GM18508 (cell line): ENCODE results near the gene DRD4.

Experiments
- ATAC-seq: cut with Tn5 transposase; IDR thresholded peaks from one replicate; pipeline ENCODE4 v1.9.1; 2021; ENCODE audit warnings: moderate number of reproducible peaks; ENCODE audit not compliant: insufficient read depth, unreplicated experiment

Gene DRD4

DNA sequence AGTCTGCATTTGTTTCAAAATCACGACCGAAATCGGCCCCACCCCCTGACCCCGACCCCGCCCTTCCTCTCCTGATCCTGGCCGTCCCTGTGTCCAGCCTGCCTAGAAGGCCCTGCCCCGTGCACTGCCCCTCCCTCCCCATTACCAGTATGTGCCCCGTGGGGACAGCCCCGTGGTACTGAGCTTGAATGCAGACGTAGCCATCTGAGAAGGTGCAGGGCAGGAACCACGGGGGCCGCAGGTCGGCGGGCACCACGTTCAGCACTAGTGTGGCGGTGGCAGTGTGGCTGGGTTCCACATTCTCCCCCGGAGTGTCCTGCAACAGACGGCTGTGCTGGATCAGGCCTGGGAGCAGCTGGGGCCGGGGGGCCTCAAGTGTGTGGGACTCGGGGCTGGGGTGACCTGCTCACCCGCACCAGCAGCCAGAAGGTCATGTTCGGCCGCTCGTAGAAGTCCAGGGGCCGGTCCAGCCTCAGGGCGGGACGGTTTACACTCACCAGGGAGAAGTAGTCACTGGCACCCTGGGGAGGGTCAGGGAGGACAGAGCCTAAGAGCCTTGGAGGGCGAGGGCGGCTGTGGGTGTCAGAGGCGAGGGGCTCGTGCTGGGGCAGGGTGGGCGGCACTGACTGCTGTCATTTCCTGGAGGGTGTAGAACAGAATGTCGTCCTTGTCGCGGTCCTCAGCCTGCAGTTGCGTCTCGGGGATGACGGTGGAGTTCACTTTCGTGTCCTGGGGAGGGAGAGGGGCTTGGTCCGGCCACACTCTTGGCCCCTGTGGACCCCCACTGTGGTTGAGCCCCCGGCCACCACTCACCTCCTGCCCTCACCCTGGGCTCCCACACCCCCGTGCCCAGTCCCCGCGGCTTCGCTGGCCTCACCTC, 15.9 kb upstream of the DRD4 start:
- no peak for ATAC-seq

- ATAC-seq, result no peak
Measured at GRCh38 chr11:621838-622237, 15.2 kb upstream of the DRD4 start.

DNA sequence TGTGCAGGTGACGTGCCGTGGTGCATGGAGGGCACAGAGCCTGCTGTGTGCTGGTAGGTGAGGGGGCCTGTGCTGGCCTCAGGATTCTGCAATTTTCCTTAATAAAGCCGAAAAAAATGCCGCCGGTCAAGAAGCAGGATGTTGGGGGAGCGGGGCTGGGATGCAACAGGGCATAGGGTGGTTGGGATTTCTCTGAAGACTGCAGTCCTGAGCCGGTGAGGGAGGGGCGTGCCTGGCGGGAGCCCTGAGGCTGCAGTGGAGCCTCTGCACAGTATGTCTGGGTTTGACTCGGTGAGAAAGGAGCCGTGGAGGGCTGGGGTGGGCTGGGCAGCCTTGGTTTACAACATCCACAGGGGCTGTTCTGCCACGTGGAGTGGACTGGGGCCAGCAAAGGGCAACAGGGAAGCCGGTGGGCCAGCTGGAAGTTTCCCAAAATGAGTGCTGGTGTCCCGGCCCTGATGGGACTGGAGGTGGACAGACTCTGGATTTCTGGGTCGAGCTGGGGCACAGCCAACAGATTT, 13.7 kb upstream of the DRD4 start:
- no peak for ATAC-seq

DNA sequence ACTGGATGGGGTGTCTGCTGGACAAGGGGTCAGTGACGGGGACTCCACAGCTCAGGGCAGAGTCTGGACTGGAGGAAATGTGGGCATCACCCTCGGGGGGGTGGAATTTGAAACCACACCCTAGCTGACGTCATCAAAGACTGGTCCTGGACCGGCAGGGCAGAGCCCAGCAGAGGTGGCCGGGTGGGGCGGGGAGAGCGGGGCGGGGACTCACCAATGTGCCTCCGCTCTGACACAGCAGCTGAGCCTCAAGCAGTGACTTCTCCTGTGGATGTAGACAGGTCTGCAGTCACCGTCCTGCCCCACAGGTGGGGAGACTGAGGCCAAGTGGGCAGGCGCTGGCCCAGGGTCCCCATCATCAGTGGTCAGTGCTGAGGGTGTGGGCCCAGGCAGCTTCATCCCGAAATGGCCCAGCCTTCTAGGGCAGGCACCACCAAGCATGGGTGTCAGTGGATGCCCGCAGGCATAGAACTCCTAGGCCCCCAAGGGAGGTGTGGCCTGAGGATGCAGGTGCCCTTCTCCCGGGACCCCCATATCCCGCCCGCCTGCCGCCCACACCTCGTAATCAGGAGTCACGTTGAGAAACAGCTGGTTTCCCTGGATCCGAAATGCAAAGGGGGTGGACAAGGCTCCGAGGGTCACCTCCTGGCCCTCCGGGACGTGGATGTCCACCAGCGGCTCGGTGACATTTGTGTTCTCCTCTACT, 12.9 kb upstream of the DRD4 start:
- no peak for ATAC-seq

GRCh38 chr11:624705-625635, 12.1 kb upstream of the DRD4 start, which contains the start of gene CDHR5:
TSS of gene CDHR5 (minus strand) at chr11:624955. CDS start at chr11:624902, 53 bp downstream.
- ATAC-seq, result no peak

DNA sequence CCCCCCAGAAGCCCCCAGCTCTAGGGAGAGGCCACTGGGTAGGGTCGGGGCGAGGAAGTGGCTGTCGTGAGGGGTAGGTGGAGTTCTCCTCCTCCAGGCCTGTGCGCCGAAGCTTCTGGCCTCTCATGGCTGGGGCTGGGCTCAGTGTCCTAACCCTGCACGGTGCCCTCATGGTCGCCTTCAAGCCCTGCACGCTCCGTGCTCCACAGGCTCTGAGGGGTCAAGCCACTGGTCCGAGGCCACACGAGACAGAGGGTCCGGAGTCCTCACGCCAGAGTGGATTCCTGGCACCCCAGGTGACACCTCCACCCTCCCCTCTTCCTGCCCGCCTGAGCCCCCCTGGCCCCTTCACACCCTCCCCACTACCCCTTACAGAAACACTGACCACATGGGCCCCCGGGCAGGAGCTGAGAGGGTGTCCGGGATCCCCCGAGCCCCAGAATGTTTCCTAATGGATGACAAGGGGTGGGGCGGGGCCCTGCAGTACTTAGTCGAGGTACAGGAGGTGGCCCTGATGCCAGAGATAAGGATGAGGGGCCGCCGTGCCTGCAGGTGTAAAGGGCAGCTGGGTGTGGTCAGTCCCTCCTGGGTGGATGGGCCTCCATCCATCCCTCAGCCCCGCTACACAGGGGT, 11.3 kb upstream of the DRD4 start:
- no peak for ATAC-seq

- no peak for ATAC-seq
Measured at GRCh38 chr11:626475-627307, 10.4 kb upstream of the DRD4 start, which contains the start of gene SCT. TSS of gene SCT (minus strand) at chr11:627181. CDS start at chr11:627143, 38 bp downstream.

DNA sequence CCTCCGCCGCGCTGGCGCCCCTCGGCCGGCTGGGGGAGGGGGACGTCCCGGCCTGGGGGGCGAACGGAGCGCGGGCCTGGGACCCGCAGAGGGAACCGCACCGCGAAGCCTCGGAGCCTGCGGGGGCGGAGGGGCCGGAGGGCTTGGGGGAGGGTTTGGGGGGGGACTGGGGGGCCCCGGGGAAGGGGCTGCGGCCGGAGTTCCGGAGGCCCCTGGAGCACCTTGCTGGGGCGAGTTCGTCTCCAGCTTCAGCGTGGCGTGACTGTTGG, 9.8 kb upstream of the DRD4 start:
- no peak for ATAC-seq

GRCh38 chr11:628056-628455, 9.0 kb upstream of the DRD4 start:
- no peak for ATAC-seq

GRCh38 chr11:629237-629583, 7.9 kb upstream of the DRD4 start:
- no peak for ATAC-seq

GRCh38 chr11:630871-631270, 6.2 kb upstream of the DRD4 start:
- no peak for ATAC-seq

- ATAC-seq, result no peak
Measured at GRCh38 chr11:635945-636510, 1.0 kb upstream of the DRD4 start.

GRCh38 chr11:637333-637592, 194 bp downstream of the DRD4 start:
- ATAC-seq, result no peak

DNA sequence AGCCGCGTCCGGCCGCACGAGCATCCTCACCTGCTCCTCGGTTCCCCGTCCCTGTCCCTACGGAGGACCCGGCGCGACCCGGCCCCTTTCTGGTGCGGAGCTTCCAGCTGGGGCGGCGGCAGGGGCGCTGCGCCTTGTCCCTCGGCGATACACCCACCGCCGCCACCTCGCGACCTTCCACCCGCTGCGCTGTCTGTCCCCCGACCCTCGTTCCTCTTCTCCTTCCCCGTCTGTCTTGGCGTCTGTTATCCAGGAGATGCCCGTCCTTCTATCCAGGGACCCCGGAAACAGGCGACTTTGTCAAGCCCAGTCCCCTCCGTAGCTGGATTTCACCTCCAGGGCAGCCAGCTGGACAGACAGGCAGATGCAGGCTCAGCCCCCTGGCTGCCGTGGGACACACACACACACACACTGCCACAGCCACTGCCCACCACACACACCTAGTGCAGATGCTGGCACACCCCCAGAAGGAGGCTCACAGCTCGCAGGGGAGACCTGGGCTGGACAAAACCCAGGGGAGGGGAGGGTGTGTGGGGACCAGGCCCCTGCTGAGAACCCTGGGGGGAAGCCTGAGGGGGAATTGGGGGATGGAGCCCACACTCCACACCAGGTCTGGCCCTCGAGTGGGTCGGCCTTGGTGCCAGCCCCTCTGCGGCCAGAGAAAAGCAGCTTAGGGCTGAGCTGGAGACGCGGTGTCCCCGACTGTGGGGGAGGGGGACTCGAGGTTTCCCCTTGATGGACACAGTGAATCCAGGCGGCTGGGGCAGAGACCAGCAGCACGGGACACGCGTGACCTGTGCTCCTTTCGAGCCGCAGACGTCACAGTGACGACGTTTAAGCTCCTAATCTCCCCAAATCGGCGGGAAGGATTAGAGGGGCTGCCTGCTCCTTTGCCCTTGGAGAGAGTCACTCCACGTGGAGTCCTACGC, 788 bp downstream of the DRD4 start:
- no peak for ATAC-seq

GRCh38 chr11:638631-639331, 1.7 kb downstream of the DRD4 start:
- ATAC-seq, result no peak

DNA sequence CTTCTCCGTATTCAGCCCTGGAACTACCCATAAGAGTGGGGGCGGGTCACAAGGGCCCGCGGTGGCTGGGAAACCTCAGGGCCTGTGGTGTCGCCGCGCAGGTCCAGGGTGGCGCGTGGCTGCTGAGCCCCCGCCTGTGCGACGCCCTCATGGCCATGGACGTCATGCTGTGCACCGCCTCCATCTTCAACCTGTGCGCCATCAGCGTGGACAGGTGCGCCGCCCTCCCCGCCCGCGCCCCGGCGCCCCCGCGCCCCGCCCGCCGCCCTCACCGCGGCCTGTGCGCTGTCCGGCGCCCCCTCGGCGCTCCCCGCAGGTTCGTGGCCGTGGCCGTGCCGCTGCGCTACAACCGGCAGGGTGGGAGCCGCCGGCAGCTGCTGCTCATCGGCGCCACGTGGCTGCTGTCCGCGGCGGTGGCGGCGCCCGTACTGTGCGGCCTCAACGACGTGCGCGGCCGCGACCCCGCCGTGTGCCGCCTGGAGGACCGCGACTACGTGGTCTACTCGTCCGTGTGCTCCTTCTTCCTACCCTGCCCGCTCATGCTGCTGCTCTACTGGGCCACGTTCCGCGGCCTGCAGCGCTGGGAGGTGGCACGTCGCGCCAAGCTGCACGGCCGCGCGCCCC, 2.4 kb downstream of the DRD4 start:
- ATAC-seq, result no peak

- ATAC-seq, result no peak
Measured at GRCh38 chr11:640021-640706, 3.1 kb downstream of the DRD4 start.
